GM10248 (cell line): ENCODE measurements around the gene TGFB1.
A peak's percentile ranks its signal among the peaks of the same experiment; 100 is the strongest.

Experiments
- CTCF ChIA-PET: fragments of 300-600 bp; sonication (Branson Sonifier 250); formaldehyde crosslinking; extraction: SDS; loops from one replicate; lab custom pipeline; 2021; ENCODE audit warnings: antibody characterized with exemption; lab: Yijun Ruan, JAX
- POLR2A ChIA-PET: fragments of 350-650 bp; sonication (Branson Sonifier 250); formaldehyde crosslinking; extraction: SDS; loops from one replicate; lab custom pipeline; 2020; ENCODE audit warnings: antibody characterized with exemption; lab: Yijun Ruan, JAX
- DNase-seq: peaks from one replicate; pipeline ENCODE4 v3.0.0; 2012; ENCODE audit errors: extremely low spot score
- CTCF ChIP-seq: IDR thresholded peaks from 2 replicates; pipeline ENCODE4 v1.5.1; 2012; ENCODE audit warnings: mild to moderate bottlenecking, low read depth; ENCODE audit errors: extremely low read depth, missing control alignments, control extremely low read depth

The TGFB1 gene

DNA sequence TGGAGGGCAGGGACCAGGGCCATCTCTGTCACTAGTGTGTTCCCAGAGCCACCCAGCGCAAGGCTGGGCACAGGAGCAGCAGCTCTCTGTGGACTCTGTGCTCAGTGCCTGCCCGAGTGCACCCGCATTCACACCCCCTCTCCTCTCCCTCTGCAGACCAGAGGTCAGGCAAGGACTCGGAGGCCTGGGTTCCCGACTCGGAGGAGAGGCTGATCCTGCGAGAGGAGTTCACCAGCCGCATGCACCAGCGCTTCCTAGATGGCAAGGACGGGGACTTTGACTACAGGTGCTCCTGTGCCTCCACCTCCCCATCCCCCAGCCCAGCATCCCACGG, 33.6 kb downstream of the TGFB1 start:
- ChIA-PET POLR2A (no interaction called here), CTCF (interaction anchor here (0.8 to 1.1 kb wide), 3 partner anchors 9 to 31 kb away, joined by 3 read pairs; no protein-coding TSS in a partner anchor)
- TF ChIP-seq CTCF: no peak
- peak; percentile 9 for DNase-seq

DNA sequence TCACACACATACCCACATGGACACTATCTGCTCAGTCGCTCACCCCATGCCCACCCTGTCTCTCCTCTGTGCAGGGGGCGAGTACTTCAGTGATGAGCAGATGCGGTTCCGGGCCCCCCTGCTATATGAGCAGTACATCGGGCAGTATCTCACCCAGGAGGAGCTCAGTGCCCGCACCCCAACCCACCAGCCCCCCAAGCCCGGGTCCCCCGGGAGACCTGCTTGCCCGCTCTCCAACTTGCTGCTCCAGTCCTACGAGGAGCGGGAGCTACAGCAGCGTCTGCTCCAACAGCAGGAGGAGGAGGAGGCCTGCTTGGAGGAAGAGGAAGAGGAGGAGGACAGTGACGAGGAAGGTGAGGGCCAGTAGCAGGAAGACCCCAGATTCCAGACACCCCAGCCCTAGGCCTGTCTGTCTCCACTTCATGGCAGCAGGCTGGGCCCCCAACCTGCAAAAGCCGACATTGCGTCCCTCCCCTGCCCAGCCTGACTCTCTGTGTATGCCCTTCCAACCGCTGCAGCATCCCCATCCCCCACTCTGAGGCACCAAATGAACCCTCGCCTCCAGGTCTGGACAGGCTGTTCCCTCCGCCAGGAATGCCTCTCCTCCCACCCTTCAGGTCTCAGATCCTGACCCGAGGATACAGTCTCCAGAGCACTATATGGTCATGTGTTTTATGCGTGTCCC, 34.1 kb downstream of the TGFB1 start:
- TF ChIP-seq CTCF: no peak
- POLR2A ChIA-PET: no interaction called here
- CTCF ChIA-PET: interaction anchor here (1.0 to 1.1 kb wide), 2 partner anchors 11 to 32 kb away, joined by 3 read pairs; no protein-coding TSS in a partner anchor
- DNase-seq: no peak

DNA sequence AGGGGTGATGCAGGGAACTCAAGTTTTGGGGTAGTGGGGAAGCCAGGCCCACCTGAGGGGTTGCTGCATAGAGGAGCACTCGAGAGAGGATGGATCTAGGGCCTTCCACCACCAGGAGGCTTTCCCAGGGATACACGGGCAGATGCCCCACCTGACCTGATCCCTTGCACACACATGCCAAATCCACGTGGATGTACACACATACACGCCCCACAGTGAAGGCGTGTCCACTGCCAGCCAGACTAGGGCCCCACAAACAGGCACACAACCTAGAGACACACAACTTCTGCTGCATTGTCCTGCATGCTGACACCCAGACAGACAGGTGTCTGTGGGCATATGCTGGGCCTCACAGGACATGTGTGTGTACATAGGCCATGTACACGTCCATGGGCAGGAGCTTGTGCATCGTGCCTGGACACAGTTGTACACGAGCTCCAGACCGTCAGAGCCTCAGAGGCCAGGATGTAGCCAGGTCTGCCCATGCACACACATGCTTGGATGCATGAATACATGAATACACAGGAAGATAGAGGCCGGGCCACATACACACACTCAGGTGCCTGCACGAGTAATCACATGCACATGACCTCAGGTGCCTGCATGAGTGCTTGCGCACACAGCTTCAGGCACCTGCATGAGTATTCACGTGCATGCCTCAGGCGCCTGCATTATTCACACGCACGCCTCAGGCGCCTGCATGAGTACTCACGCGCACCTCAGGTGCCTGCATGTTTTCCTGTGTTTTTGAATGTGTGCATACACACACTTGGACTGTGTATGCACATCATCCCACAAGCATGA, 34.8 kb downstream of the TGFB1 start:
- DNase-seq: no peak
- POLR2A ChIA-PET: no interaction called here
- no peak for TF ChIP-seq CTCF
- CTCF ChIA-PET: no interaction called here

GRCh38 chr19:41316306-41316920, 37.3 kb downstream of the TGFB1 start:
- CTCF ChIA-PET: interaction anchor here (0.9 to 1.7 kb wide), 4 partner anchors 7 to 14 kb away, joined by 4 to 6 read pairs (median 4); no protein-coding TSS in a partner anchor

DNA sequence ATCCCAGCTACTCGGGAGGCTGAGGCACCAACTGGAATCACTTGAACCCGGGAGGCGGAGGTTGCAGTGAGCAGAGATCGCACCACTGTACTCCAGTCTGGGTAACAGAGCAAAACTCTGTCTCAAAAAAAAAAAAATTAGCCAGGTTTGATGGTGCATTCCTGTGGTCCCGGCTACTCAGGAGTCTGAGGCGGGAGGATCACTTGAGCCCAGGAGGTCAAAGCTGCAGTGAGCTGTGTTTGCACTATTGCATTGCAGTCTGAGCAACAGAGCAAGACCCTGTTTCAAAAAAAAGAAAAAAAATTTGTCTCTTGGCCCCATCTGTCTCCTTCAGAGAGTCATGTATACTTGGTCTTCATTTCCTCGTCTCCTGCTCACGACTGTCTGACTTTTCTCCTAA, 42.1 kb downstream of the TGFB1 start:
- ChIA-PET POLR2A (interaction anchor here (0.6 to 1.0 kb wide), 2 partner anchors 40 to 104 kb away, joined by 3 read pairs; no protein-coding TSS in a partner anchor), CTCF (interaction anchor here (1.0 to 6.3 kb wide), 3 partner anchors 16 to 48 kb away, joined by 3 to 124 read pairs (median 3); partner anchors contain the start of gene HNRNPUL1)
- DNase-seq: no peak
- no peak for TF ChIP-seq CTCF

More at GRCh38 chr19:41316306-41316920, 37.3 kb downstream of the TGFB1 start:
- no peak for TF ChIP-seq CTCF
- no peak for DNase-seq
- POLR2A ChIA-PET: no interaction called here

GRCh38 chr19:41311072-41311471, 42.6 kb downstream of the TGFB1 start:
- POLR2A ChIA-PET: interaction anchor here (1.0 kb wide), 1 partner anchor 40 kb away, joined by 3 read pairs; no protein-coding TSS in a partner anchor
- CTCF ChIA-PET: interaction anchor here (1.0 to 6.3 kb wide), 3 partner anchors 16 to 47 kb away, joined by 3 to 124 read pairs (median 3); partner anchors contain the start of gene HNRNPUL1

More at GRCh38 chr19:41311072-41311471, 42.6 kb downstream of the TGFB1 start:
- no peak for DNase-seq
- no peak for TF ChIP-seq CTCF
